ENCODE data around the gene PDE3A. TPM values are rescaled to one million over a fixed set of nuclear protein-coding genes. Genes with fewer than 3 reads are reported as not detected.

PDE3A gene
- total RNA-seq, 1 experiment from 2014 or later: 0.80 TPM

GRCh38 chr12:20505056-20505455 is 136.7 kb downstream of the PDE3A start:
- Histone ChIP-seq H3K27me3 (replicated peaks; ENCODE audit: insufficient read depth, low read depth, low read length, poor library complexity) (no peaks in the 10 kb centered on the region), H3K4me3 (ENCODE audit: low read depth, low read length, poor library complexity, severe bottlenecking) (no peak overlapping the region), H3K27ac (ENCODE audit: low read depth, low read length, poor library complexity, severe bottlenecking) (no peak overlapping the region), H3K4me1 (ENCODE audit: insufficient read depth, low read length, poor library complexity, severe bottlenecking) (no peaks in the 10 kb centered on the region), H3K9me3 (ENCODE audit: low read depth, low read length, poor library complexity, severe bottlenecking) (no peaks in the 10 kb centered on the region), H3K36me3 (ENCODE audit: insufficient read depth, low read length, poor library complexity, severe bottlenecking) (no peaks in the 10 kb centered on the region)
- ChIA-PET POLR2A (ENCODE audit: low non-redundant PET) (no interaction called here), CTCF (no interaction called here)
- intact Hi-C loops (cut with micrococcal nuclease; ENCODE audit: unreplicated experiment): no loop called here
- no peak for TF ChIP-seq CTCF (conservative IDR thresholded peaks at IDR 0.05; ENCODE audit: low read depth, low read length)
- TF ChIP-seq EZH2 (IDR thresholded peaks at IDR 0.05; ENCODE audit: borderline replicate concordance, low read depth, low read length, poor library complexity, severe bottlenecking): no peak
- DNase-seq (ENCODE audit: low spot score): no peak
- no TSS peak for BruUV-seq (replicated peaks)

- ChIA-PET CTCF (no interaction called here), POLR2A (ENCODE audit: low non-redundant PET) (no interaction called here)
- no peak for DNase-seq (ENCODE audit: low spot score)
- Histone ChIP-seq H3K27ac (ENCODE audit: low read depth, low read length, poor library complexity, severe bottlenecking) (no peak overlapping the region), H3K4me3 (ENCODE audit: low read depth, low read length, poor library complexity, severe bottlenecking) (no peak overlapping the region), H3K27me3 (replicated peaks; ENCODE audit: insufficient read depth, low read depth, low read length, poor library complexity) (no peaks in the 10 kb centered on the region), H3K36me3 (ENCODE audit: insufficient read depth, low read length, poor library complexity, severe bottlenecking) (no peaks in the 10 kb centered on the region), H3K4me1 (ENCODE audit: insufficient read depth, low read length, poor library complexity, severe bottlenecking) (no peaks in the 10 kb centered on the region), H3K9me3 (ENCODE audit: low read depth, low read length, poor library complexity, severe bottlenecking) (no peaks in the 10 kb centered on the region)
- intact Hi-C loops (cut with micrococcal nuclease; ENCODE audit: unreplicated experiment): no loop called here
- TF ChIP-seq CTCF (conservative IDR thresholded peaks at IDR 0.05; ENCODE audit: low read depth, low read length) (no peak), EZH2 (IDR thresholded peaks at IDR 0.05; ENCODE audit: borderline replicate concordance, low read depth, low read length, poor library complexity, severe bottlenecking) (no peak)
- no TSS peak for BruUV-seq (replicated peaks)
Measured at GRCh38 chr12:20507056-20507455, 138.7 kb downstream of the PDE3A start.

GRCh38 chr12:20507711-20508110 is 139.4 kb downstream of the PDE3A start:
- H3K36me3 ChIP-seq (ENCODE audit: insufficient read depth, low read length, poor library complexity, severe bottlenecking): no peaks in the 10 kb centered on the region
- ChIA-PET POLR2A (ENCODE audit: low non-redundant PET) (no interaction called here), CTCF (no interaction called here)
- no TSS peak for BruUV-seq (replicated peaks)
- H3K27ac ChIP-seq (ENCODE audit: low read depth, low read length, poor library complexity, severe bottlenecking): no peak overlapping the region
- no peak for DNase-seq (ENCODE audit: low spot score)
- H3K27me3 ChIP-seq (replicated peaks; ENCODE audit: insufficient read depth, low read depth, low read length, poor library complexity): no peaks in the 10 kb centered on the region
- no peaks in the 10 kb centered on the region for H3K9me3 ChIP-seq (ENCODE audit: low read depth, low read length, poor library complexity, severe bottlenecking)
- intact Hi-C loops (cut with micrococcal nuclease; ENCODE audit: unreplicated experiment): no loop called here
- no peak overlapping the region for H3K4me3 ChIP-seq (ENCODE audit: low read depth, low read length, poor library complexity, severe bottlenecking)
- no peaks in the 10 kb centered on the region for H3K4me1 ChIP-seq (ENCODE audit: insufficient read depth, low read length, poor library complexity, severe bottlenecking)
- TF ChIP-seq EZH2 (IDR thresholded peaks at IDR 0.05; ENCODE audit: borderline replicate concordance, low read depth, low read length, poor library complexity, severe bottlenecking) (no peak), CTCF (conservative IDR thresholded peaks at IDR 0.05; ENCODE audit: low read depth, low read length) (no peak)
